SU-DHL-6 (cell line): Measurements from ENCODE around the gene LRRC23.

Source experiments
- CTCF ChIP-seq: fragments of 200-600 bp; sonication (generic); IDR thresholded peaks from one replicate; pipeline ENCODE4 v1.5.1; 2017; ENCODE audit warnings: antibody characterized with exemption, mild to moderate bottlenecking, low read length, moderate library complexity; ENCODE audit not compliant: insufficient read depth, poor library complexity, severe bottlenecking
- EZH2phosphoT487 ChIP-seq: fragments of 200-600 bp; sonication (generic), shearing (Covaris generic); conservative IDR thresholded peaks from 2 replicates; pipeline ENCODE4 v1.6.1; 2018; ENCODE audit warnings: mild to moderate bottlenecking, antibody characterized with exemption, low read length, moderate library complexity, mixed read lengths

GRCh38 chr12:6887460-6887859, 17.2 kb upstream of the LRRC23 start:
- TF ChIP-seq CTCF (no peak), EZH2phosphoT487 (no peak)
